Astrocyte of the spinal cord (primary cell): Measurements from ENCODE around the gene PDLIM5.
"Not testable (repeated sequence)": the region's sequence is repeated elsewhere in the genome, so short reads cannot be mapped to it uniquely, and the experiment has no call there.

Experiments used
- DNase-seq: peaks from one replicate; pipeline ENCODE4 v3.0.0; 2011; ENCODE audit warnings: low read depth, low spot score
- H3K4me3 ChIP-seq: 2 replicates; pipeline ENCODE4 v1.5.1; 2011; ENCODE audit warnings: low read depth, mild to moderate bottlenecking, low read length, moderate library complexity
- CTCF ChIP-seq: IDR thresholded peaks from 2 replicates; pipeline ENCODE4 v1.5.1; 2012; ENCODE audit warnings: low read depth, mild to moderate bottlenecking, low read length, inconsistent platforms
- in situ Hi-C: cut with HindIII; loops from 2 replicates; pipeline ENCODE4 v1.10.0; 2017; ENCODE audit warnings: low sequenced_read_pairs

Gene PDLIM5

GRCh38 chr4:94504545-94504944, 52.8 kb downstream of the PDLIM5 start:
- no peak overlapping the region for H3K4me3 ChIP-seq
- peak; percentile 47 for DNase-seq
- in situ Hi-C loops = no loop called here
- TF ChIP-seq CTCF = no peak

- H3K4me3 ChIP-seq = no peak overlapping the region
- no peak for DNase-seq
- in situ Hi-C loops = no loop called here
- no peak for TF ChIP-seq CTCF
These were observed 55.1 kb downstream of the PDLIM5 start for GRCh38 chr4:94506822-94507221.

- H3K4me3 ChIP-seq = no peak overlapping the region
- in situ Hi-C loops = no loop called here
- no peak for TF ChIP-seq CTCF
- DNase-seq = no peak
These were observed 55.5 kb downstream of the PDLIM5 start for GRCh38 chr4:94507281-94507680.

DNA sequence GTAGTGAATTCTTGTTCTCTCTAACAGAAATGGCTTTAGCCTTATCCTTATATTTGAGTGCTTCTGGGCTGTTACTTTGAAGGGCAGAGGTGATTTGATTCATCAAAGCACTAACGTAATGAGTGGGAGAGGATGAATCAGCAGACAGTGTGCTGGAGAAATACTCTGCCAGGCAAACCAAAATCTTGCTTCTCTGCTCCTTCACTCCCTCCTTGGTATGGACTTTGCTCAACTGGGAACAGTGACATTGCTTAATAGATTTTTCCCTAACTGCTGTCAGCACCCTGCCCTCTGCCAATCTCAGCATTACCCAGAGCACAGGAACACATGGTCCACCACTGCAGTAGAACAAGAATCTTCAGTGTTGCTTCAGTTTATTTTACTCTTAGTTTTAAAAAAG, 56.0 kb downstream of the PDLIM5 start:
- no peak overlapping the region for H3K4me3 ChIP-seq
- in situ Hi-C loops = no loop called here
- peak; percentile 83 for DNase-seq
- no peak for TF ChIP-seq CTCF

DNA sequence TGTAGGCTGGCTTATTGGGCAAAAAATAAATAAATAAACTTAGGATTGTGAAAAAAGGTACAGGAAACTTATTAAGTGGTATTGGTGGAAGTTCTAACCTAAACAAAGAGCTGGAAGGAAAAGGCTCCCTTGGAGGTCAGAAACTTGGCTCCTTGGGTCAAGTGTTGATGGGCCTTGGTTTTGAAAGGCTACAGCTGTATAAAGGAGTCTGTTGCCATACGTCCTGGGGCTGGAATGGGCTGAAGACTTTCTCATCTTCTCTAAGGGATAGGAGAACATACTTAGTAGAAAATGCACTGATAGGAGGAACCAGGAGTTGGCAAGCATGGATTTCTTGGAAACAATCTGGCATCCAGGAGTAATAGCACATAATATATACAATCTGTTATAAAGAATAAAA, 56.6 kb downstream of the PDLIM5 start:
- no peak for DNase-seq

DNA sequence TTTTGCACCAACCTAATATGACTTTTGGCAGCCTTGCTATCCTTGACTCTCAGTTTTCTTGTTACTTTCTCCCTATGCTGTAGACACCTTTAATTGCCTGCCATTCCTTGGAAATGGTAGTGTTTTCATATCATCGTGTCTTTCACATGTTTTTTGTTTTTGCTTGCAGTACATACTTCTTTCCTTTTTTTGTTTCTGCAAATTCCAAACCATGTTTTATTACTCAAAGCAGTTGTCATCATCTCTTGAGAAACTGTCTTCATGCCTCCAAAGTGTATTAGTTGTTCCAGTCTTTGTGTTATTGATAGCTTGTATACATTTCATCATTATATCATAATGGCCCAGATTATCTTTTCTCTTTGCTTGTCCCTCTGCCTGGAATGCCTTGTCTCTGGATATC, 57.1 kb downstream of the PDLIM5 start:
- TF ChIP-seq CTCF = no peak

More for the DNA sequence above, 56.6 kb downstream of the PDLIM5 start:
- in situ Hi-C loops = no loop called here
- H3K4me3 ChIP-seq = no peak overlapping the region
- TF ChIP-seq CTCF = no peak

DNA sequence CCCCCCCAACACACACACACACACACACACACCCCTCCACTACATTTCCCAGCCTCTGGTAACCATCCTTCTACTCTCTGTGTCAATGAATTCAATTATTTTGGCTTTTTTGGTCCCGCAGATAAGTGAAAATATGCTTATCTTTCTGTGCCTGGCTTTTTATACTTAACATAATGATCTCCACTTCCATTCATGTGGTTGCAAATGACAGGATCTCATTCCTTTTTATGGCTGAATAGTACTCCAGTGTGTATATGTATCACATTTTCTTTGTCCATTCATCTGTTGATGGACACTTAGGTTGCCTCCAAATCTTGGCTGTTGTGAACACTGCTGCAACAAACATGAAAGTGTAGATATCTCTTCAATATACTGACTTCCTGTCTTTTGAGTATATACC, 59.8 kb downstream of the PDLIM5 start:
- no peak overlapping the region for H3K4me3 ChIP-seq
- no peak for DNase-seq
- in situ Hi-C loops = no loop called here
- no peak for TF ChIP-seq CTCF

More for the DNA sequence above, 57.1 kb downstream of the PDLIM5 start:
- in situ Hi-C loops = no loop called here
- H3K4me3 ChIP-seq = no peak overlapping the region
- DNase-seq = no peak

GRCh38 chr4:94513532-94513931, 61.8 kb downstream of the PDLIM5 start:
- DNase-seq, H3K4me3 ChIP-seq, in situ Hi-C loops: not testable (repeated sequence)
